ENCODE measurements around the gene FCN3.

The FCN3 gene

GRCh38 chr1:27361044-27361402 is 13.6 kb downstream of the FCN3 start:
- DNase-seq (ENCODE audit: low read depth), result no peak
- TF ChIP-seq POLR2A (IDR thresholded peaks at IDR 0.05; ENCODE audit: extremely low read depth, insufficient read length) (no peak), MYC (IDR thresholded peaks at IDR 0.05; ENCODE audit: low read depth, low read length) (no peak), CTCF (IDR thresholded peaks at IDR 0.05; ENCODE audit: low read depth, low read length) (no peak)
- TF ChIP-seq, protein P1, sequence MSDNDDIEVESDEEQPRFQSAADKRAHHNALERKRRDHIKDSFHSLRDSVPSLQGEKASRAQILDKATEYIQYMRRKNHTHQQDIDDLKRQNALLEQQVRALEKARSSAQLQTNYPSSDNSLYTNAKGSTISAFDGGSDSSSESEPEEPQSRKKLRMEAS (IDR thresholded peaks at IDR 0.05; ENCODE audit: low read depth, low read length), result no peak
- H3K4me3 ChIP-seq (ENCODE audit: low read depth, low read length), result no peak overlapping the region

DNA sequence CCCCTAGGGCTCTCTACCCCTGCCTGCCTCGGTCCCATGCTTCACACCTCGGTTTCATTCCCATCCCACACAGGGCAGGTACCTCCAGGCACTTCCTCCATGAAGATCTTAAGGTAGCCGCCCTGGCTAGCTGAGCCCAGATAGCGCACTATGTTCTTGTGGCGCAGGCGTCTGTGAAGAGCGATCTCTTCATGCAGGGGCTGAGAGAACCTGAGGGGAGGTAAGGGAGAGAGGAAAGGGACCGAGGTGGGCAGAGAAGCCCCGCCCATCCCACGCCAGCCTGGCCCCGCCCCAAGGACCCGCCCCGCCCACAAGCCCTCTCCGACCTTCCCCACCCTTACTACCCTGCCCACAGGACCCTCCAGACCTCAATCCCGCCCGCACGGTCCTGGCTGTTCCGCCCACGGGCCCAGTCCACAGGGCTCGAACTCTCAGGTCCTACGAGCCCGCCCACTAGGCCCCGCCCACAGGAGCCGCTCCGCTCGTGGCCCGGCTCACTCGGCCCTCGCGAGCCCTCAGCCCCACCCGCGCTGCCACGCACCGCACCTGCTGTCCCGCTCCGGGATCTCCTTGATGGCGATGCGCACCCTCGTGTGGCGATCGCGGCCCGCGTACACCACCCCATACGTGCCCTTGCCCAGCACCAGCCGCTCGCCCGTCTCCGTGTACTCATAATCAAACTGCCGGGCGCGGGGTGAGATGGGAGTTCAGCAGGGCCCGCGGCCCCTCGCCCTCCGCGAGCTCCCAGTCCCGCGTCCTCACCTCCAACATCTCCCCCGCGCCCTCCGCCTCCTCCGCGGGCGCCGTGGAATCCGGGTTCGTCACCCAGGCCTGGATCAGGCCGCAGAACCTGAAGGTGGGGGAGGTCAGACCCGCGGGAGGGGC is 14.2 kb downstream of the FCN3 start:
- no peak overlapping the region for H3K4me3 ChIP-seq (ENCODE audit: low read depth, low read length)

GRCh38 chr1:27359822-27360158 is 14.8 kb downstream of the FCN3 start:
- no peak for TF ChIP-seq MYC (IDR thresholded peaks at IDR 0.05; ENCODE audit: low read depth, low read length)
- TF ChIP-seq CTCF (IDR thresholded peaks at IDR 0.05; ENCODE audit: low read depth, low read length), result no peak
- TF ChIP-seq POLR2A (IDR thresholded peaks at IDR 0.05; ENCODE audit: extremely low read depth, insufficient read length), result no peak
- TF ChIP-seq, protein P1 (IDR thresholded peaks at IDR 0.05; ENCODE audit: low read depth, low read length), result no peak
- DNase-seq (ENCODE audit: low read depth), result no peak
- H3K4me3 ChIP-seq (ENCODE audit: low read depth, low read length), result no peak overlapping the region

More for the DNA sequence above, 14.2 kb downstream of the FCN3 start:
- no peak for DNase-seq (ENCODE audit: low read depth)
- TF ChIP-seq CTCF (IDR thresholded peaks at IDR 0.05; ENCODE audit: low read depth, low read length) (no peak), MYC (IDR thresholded peaks at IDR 0.05; ENCODE audit: low read depth, low read length) (no peak), POLR2A (IDR thresholded peaks at IDR 0.05; ENCODE audit: extremely low read depth, insufficient read length) (no peak)
- TF ChIP-seq, protein P1 (IDR thresholded peaks at IDR 0.05; ENCODE audit: low read depth, low read length), result no peak

GRCh38 chr1:27358928-27359313 is 15.7 kb downstream of the FCN3 start:
- H3K4me3 ChIP-seq (ENCODE audit: low read depth, low read length), result no peak overlapping the region
- DNase-seq (ENCODE audit: low read depth), result no peak
- no peak for TF ChIP-seq CTCF (IDR thresholded peaks at IDR 0.05; ENCODE audit: low read depth, low read length)
- TF ChIP-seq, protein P1 (IDR thresholded peaks at IDR 0.05; ENCODE audit: low read depth, low read length), result no peak
- TF ChIP-seq MYC (IDR thresholded peaks at IDR 0.05; ENCODE audit: low read depth, low read length), result no peak
- TF ChIP-seq POLR2A (IDR thresholded peaks at IDR 0.05; ENCODE audit: extremely low read depth, insufficient read length), result no peak

DNA sequence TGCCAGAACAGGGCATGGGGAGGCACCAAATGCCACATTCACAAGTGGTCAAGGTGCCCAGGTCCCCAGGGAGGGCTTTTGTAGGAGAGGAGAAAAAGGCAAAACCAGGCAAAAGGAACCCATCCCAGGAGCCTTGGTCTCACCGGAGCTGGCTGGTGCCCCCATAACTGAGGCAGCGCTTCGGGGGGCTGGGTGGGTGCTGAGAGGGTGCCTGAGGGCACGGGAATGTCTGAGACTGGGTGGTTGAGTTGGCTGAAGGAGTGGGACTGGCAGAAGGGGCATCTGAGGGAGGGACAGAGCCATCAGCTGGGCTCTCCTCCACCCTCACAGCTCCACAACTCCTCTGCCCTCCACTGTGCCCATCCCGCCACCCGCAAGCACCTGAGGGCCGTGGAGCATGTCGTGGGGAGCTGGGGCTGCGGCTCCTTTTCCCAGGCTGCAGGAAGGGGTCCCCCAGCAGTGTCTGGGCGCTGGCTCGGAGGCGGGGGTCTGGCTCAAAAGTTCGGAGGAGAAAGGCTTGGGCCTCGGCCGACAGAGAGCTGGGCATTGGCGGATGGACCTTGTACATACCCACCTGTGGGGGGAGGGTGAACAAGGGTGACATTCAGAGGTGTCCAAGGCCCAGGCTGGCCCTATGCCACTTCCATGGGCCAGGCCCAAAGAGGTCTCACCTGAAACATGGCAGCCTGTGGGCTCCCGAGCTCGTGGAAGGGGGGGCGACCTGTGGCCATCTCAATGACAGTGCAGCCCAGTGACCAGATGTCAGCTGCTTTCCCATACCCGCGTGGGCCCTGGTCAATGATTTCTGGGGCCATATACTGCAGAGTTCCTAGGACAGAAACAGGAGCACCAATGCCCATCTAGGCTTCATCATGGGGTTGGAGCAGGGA is 16.3 kb downstream of the FCN3 start:
- no peak for TF ChIP-seq CTCF (IDR thresholded peaks at IDR 0.05; ENCODE audit: low read depth, low read length)
- TF ChIP-seq MYC (IDR thresholded peaks at IDR 0.05; ENCODE audit: low read depth, low read length), result no peak
- no peak for TF ChIP-seq POLR2A (IDR thresholded peaks at IDR 0.05; ENCODE audit: extremely low read depth, insufficient read length)
- TF ChIP-seq, protein P1 (IDR thresholded peaks at IDR 0.05; ENCODE audit: low read depth, low read length), result no peak
- no peak for DNase-seq (ENCODE audit: low read depth)
- H3K4me3 ChIP-seq (ENCODE audit: low read depth, low read length), result no peak overlapping the region
